NCI-H524 treated with DMSO at 0.1 percent for 48 hours (cell line): ENCODE measurements around the gene PHACTR3.
"Not testable (repeated sequence)": the region's sequence is repeated elsewhere in the genome, so short reads cannot be mapped to it uniquely, and the experiment has no call there.

Source experiments
- DNase-seq: peaks from one replicate; lab custom pipeline; 2025; lab: John Stamatoyannopoulos, UW

The PHACTR3 gene

GRCh38 chr20:59864726-59865125 lies 260.4 kb downstream of the PHACTR3 start:
- DNase-seq: no peak

- DNase-seq: no peak
Measured at GRCh38 chr20:59866338-59866737, 262.0 kb downstream of the PHACTR3 start.

GRCh38 chr20:59871096-59871495 lies 266.8 kb downstream of the PHACTR3 start:
- no peak for DNase-seq

- DNase-seq: no peak
Measured at GRCh38 chr20:59873409-59873808, 269.1 kb downstream of the PHACTR3 start.

GRCh38 chr20:59880198-59880597 lies 275.9 kb downstream of the PHACTR3 start:
- no peak for DNase-seq

GRCh38 chr20:59884494-59884893 lies 280.2 kb downstream of the PHACTR3 start:
- DNase-seq: no peak

GRCh38 chr20:59888050-59888449 lies 283.7 kb downstream of the PHACTR3 start:
- DNase-seq: no peak

- not testable (repeated sequence) for DNase-seq
Measured at GRCh38 chr20:59890035-59890434, 285.7 kb downstream of the PHACTR3 start.

GRCh38 chr20:59891581-59891980 lies 287.2 kb downstream of the PHACTR3 start:
- no peak for DNase-seq

GRCh38 chr20:59895908-59896307 lies 291.6 kb downstream of the PHACTR3 start:
- DNase-seq: no peak
